Measurements from ENCODE around the gene EDN1.

Gene EDN1

DNA sequence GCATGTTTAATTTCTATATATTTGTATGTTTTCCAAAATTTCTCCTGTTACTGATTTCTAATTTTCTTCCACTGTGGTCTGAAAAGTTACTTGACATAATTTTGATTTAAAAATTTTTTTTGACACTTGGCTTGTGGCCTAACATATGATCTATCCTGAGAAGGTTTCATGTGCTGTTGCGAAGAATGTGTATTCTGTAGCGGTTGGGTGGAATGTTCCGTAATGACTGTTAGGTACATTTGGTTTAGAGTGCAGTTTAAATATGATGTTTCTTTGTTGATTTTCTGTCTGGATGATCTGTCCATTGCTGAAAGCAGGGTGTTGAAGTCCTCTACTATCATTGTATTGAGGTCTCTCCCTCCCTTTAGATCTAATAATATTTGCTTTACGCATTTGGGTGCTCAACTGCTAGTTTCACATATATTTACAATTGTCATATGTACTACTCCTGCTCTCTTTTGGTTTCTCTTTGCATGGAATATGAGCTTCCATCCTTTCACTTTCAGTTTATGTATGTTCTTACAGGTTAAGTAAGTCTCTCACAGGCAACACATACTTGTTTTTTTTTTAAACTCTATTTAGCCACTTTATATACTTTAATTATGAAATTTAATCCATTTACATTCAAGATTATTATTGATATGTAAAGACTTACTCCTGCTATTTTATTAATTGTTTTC lies 19.5 kb upstream of the EDN1 start:
- no peak for DNase-seq

DNA sequence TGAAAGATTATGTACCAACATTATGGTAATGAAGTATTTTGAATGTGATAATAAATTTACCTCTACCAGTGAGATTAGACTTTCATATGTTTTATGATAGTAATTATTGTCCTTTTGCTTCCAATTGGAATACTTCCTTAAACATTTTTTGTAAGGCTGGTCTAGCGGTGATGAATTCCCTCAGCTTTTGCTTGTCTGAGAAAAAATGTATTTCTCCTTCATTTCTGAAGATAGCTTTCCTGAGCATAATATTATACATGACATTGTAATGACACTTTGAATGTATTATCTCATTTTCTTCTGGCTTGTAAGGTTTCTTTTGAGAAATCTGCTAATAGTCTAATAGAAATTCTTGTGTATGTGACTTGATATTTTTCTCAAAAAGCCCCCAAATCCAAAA lies 18.6 kb upstream of the EDN1 start:
- no peak for DNase-seq

DNA sequence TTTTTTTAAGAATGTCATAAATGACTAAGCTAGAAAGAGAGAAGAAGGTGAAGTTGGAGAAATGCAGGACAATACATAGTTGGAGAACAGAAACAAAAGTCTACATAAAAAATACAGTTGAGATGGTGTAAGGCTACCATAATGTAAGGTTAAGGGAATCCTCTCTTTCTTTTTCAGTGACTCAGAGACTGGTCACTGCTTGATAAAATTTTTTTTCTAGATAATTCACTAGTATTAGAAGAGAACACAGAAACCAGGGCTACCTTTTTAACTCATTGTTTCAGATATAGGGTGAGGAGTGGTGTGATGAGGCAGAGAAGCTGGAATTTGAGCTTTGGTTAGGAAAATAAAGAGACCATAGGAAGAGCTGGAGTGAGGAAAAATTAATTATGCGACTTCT lies 18.2 kb upstream of the EDN1 start:
- no peak for DNase-seq

DNA sequence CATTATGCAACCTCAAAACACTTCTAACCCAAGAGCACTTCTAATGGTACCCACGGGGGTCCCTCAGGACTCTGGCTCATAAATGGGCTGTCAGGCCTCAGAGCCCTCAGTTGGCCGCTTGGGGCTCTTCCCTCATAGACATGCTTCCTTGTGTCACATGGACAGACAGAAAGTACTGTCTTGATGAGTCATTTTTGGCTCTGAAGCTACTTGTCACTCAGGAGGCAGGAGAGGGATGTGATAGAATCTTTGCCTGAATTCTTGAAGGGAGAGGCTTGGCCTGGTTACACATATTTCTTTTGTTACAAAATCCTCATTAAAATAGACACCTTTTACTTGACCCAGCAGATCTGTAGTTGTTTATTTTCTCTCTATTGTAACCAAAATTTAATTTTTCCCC lies 15.1 kb upstream of the EDN1 start:
- DNase-seq, result no peak

DNA sequence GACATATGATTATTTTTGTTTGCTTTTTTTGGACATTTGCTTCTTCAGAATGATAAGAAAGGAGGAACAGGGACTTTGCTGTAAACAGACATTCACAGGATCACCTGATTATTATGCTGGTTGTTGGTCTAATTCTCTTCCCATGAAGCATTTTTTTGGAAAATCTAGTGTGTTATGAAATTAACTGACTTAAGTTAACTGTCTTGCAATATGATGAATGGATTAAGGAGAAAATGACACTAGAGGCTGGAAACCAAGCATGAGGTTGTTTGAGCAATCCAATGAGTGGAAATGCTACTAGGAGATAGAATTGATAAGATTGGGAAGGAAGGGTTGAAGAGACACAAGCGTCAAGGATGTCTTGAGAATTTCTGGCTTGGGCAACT lies 13.2 kb upstream of the EDN1 start:
- no peak for DNase-seq

DNA sequence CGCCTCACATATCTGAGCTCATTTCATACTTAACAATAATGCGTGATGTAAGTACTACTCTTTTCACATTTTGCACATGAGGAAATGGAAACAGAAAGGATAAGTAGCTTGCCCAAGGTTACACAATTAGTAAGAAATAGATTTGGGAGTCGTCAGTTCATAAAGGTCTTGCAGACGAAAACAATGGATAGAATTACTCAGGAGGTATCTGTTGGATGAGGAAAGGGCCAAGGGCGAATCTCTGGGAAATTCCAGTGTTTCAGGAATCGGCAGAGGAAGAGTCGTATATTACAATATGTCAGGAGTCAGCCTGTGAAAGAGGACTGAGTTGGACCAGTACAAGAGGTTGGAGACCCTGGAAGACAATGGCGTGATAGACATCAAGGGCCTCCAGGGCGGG lies 12.8 kb upstream of the EDN1 start:
- DNase-seq, result no peak

DNA sequence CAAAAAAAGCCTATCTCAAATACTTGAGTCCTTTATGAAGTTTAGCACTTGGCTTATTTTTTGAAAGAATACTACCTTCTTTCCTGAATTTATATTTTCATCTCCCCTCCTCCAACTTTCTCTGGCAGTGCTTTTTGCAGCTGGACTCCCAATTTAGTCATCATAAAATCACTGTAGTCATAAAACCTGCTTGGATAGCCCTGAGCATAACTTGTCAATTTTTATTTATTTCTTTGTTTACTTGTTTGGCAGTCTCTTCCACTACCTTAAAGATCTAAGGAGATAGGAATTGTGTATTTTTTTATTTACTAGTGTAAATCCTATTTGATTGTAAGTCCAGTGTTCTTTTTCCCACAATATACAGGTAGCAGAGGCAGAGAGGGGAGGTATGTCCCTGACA lies 11.2 kb upstream of the EDN1 start:
- DNase-seq, result no peak

DNA sequence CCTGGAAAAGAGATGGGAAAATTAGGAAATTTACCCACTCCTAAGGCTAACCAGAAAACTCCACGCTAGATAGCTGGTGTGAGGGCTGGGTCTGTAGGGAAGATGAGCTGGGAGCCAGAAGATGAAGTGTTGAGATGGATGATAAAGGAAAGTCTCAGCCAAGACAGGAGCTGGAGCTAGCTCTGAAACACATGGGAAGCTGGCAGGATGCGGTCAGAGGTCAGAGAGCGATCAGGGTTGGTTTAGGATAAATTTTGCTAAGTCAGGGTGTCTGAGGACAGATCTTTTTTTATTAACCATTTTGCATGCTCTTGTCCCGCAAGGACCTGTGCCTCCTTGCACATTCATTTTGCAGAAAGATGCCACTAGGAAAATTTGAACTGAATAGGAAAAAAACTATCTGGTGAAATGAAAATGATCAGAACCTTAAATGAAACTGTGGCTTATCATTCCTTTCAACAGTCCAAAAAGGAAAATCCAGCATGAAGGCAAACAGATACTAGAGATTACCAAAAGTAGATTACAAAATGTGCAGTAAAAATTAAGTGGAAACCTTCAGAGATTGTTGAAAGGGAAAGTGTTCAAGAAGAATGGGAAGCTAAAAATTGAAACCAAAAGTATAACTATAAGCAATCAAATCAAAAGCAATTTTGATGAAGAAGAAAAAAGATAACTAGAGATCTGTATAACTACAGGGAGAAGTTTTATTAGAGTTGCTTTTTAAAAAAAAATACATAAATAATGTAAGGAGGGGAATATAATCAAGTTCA lies 10.7 kb upstream of the EDN1 start:
- DNase-seq, result no peak

DNA sequence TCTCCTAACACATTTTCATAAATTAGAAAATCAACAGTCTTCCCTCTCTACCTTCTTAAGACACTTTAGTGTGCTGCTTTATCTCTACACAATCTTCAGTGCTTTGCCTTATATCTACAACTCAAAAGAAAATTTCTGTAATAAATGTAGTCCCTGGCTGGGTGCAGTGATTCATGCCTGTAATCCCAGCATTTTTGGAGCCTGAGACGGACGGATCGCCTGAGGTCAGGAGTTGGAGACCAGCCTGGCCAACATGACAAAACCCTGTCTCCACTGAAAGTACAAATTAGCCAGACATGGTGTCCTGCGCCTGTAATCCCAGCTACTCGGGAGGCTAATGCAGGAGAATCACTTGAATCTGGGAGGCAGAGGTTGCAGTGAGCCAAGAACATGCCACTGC lies 9.7 kb upstream of the EDN1 start:
- DNase-seq, result no peak

DNA sequence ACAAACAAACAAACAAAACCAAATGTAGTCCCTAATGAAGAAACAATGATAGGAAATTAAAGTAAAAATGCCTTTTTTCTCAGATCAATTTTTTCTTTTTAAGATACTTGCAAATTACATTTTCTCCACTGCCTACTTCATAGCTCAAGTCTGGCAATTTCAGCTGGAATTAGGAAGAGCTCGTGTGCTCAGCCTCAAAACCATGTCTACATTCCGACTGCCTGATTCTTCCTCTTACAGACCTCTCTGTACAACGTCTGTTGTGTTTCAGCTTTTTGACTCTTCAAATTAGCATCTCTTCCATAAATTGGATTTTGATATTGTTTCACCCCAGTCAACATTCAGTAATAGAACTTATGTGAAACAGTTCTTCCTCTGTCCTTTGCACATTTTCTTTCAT lies 9.3 kb upstream of the EDN1 start:
- DNase-seq, result no peak

DNA sequence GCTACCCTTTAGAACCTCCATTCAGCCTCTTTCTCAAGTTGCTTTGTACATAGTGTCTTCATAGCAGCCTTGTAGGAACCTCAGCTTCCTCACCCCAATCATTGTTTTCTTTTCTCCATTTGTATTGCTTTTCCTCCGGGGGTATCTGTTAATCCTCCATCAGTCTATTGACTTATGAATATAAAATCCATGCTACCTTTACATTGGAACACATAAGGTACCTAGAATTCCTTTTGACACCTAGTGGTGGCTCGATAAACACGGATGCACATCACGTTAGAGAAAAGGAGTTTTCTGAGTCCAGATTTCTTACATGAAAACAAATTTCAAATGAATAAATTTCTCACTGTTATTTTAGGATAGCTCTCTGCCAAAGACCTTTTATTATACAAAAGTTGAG lies 6.3 kb upstream of the EDN1 start:
- DNase-seq, result no peak

DNA sequence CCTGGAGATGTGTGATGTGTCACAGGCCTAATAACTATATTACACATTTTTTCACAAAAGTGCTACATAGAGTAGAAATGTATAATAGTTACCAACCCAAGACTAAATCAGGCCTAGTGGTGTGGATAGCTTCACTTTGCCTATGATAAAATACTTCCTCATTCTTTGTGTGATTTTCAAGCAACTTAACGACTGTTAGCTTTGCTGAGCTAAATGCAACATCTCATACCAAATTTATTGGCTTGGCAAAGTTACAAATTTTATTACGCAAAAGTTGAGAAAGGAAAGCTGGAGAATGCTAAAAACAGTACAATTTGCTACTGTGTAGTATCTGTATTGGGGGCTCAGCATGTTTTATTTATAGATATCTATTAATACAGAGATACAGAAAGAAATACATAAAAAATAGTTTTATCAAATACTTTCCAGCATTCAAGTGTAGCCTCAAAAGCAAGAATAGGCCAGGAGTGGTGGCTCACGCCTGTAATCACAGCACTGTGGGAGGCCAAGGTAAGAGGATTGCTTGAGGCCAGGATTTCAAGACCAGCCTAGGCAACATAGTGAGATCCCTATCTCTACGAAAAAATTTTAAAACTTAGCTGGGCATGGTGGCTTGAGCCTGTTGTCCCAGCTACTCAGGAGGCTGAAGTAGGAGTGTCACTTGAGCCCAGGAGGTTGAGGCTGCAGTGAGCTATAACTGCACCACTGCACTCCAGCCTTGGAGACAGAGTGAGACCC lies 3.6 kb upstream of the EDN1 start:
- no peak for DNase-seq

DNA sequence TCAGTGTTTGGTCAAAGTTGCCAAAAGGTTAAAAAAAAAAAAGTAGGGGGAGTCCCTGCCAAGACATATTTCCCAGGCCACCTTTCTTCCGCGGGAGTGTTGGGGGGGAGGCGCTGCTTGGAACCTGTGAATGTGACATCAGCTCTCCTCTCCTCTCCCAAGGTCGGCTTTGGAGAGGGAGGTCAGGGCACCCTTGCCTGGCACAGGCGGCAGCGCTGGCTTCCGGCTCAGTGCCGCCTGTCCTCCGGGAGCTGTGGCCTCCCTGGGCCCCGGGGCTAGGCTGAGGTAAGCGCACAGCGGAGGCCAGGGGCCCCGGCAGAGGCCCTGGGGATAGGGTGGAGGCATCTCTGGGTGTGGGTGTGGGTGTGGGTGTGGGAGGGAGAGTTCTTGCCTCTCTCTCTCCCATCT lies 1.9 kb upstream of the EDN1 start:
- DNase-seq, result no peak

DNA sequence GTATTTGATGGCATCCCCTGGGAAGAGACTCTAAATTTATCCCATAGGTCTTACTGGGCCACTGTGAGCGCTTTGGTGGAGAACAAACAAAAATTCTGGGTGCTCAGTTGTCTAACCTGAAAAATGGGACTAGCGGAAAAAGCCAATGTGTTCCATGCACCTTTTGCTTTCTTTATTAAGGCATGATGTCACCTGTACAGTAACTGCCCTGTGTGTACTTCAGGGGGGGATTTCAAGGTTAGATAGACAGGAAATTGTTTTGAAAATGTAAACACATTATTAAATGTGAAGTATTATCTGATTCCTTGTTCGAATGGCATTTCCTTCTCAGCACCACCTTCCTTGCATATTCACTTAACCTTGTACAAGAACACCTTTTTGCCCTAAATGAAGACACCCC lies 1.2 kb upstream of the EDN1 start:
- no peak for DNase-seq

DNA sequence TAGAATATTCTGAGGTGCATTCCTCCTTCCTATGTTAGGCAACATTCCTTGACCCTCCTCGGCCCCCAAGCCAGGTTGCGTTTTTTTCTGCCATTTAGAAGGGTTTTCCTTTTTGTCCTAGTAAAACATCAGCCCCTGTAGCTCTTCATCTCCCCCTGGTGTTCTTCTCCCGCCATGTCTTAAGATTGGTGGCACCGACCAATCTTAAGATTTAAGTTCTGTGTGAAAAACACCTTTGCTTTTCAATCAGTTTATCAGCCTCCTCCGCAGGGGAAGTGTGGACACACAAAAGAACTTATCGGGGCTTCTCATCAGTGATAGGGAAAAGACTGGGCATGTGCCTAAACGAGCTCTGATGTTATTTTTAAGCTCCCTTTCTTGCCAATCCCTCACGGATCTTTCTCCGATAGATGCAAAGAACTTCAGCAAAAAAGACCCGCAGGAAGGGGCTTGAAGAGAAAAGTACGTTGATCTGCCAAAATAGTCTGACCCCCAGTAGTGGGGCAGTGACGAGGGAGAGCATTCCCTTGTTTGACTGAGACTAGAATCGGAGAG lies 719 bp upstream of the EDN1 start:
- DNase-seq, result peak; percentile 3 to 50

DNA sequence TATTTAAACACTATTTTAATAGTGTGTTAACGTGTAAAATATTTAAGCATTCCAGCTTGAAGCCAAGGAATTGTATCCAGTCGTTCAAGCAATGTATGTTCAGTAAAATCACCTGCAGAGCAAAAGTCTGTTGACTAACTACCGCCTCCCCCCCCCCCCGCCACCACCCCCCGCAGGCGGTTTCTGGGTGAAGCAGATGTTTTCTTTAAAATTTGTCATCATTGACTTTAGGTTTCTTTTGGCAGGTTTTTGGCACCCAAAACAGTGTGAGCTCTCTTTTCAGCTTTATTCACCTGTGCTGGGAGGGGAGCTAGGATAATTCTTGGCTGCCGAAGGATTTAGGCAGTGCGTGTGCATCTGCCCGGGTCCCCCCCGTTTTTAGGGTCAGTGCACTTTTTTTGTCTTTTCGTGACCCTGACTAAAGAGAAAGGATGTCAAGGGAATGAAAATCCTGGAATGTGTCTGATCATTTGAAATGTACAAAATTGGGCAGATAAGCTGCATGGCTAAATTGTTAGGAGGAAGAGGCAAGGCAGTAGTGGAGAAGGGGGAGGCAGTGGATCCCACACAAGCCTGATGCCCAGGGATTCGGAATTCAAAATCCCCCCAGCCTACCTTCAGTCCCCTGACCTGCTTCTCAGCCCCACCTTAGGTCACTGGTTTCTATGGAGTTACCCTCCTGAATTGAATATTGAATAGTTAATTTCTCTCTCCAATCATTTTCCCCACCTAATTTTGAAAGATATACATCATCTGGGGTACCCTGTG lies 1.1 kb downstream of the EDN1 start:
- no peak for DNase-seq

DNA sequence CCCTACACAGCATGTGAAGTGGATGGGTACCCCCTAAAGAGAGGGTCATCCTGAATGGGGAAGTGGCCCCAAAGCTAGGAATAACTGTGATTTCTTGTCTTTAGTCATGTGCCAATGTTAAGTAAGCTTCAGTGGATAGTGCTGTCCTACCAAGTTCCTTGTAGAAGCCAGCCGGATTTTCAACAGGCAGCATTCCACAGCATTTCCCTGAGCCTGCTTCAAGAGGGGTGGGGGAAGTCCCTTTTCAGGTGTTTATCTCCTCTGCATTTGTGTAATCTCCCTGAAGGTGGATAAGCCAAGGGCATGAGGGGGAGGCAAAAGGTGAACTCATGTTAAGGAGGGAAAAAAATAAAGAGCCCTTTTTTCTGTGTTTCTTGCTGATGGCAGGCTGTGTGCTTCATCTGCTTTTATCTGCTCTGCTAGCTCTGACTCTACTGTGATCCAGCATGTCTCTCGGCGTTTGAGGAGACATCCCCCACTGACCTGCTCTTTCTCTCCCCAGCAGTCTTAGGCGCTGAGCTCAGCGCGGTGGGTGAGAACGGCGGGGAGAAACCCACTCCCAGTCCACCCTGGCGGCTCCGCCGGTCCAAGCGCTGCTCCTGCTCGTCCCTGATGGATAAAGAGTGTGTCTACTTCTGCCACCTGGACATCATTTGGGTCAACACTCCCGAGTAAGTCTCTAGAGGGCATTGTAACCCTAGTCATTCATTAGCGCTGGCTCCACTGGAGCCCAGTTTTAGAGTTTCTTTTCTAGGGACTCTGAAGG lies 1.9 kb downstream of the EDN1 start:
- DNase-seq, result no peak

DNA sequence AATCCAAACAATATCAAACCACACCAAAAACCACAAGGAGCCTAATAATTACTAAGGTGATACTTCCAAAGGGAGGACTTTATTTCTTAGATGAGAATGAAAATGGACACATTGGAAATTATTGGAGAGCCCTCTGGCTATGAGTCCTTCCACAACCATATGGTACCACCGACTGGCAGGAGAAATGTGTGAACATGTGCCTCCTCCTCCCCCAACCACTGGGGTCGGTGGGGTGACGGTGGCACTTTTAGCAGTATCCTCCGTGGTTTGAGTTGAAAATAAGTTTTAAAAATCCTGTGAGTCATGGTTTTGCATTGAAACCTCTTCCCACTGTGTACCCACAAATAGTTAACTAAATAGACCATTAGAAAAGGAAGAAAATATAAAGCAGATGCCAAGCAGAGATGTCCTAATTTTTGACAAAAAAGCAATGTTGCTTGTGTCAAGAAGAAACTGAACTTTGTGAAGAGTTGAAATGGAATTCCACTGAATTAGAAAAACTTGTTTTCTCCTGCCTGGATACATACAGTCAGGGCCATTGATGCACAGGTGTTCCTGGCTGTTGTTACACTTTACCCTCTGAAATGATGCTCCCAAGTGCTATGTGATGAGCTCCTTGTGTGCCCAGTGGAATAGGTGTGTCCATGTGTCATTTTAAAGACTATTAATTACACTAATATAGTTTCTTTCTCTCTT lies 3.2 kb downstream of the EDN1 start:
- DNase-seq, result no peak

DNA sequence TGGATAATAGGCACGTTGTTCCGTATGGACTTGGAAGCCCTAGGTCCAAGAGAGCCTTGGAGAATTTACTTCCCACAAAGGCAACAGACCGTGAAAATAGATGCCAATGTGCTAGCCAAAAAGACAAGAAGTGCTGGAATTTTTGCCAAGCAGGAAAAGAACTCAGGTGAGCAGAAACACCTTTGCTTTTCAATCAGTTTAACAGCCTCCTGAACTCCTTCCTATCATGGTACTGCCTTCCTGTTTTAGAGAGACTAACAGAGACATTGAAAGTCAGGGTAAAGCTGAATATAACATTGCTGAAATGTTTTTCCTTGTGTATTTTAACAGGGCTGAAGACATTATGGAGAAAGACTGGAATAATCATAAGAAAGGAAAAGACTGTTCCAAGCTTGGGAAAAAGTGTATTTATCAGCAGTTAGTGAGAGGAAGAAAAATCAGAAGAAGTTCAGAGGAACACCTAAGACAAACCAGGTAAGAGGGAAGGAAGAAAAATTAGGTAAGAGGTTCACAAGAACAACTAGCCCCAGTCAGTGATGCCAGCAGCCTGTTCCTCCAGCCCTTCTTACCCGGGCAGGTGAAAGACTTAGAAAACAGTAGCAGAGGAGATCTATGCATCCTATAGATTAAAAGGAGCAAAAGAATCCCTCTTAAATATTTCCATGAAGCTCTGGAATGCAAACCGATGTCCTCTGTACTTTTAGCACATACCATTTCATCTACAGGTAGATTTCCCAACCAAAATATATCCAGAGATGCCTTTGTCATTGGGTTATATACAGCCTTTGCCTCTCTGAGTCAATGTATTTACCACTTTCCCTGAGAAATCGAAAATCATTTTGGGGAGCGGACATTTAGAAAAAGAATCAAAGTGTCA lies 4.0 kb downstream of the EDN1 start:
- no peak for DNase-seq

DNA sequence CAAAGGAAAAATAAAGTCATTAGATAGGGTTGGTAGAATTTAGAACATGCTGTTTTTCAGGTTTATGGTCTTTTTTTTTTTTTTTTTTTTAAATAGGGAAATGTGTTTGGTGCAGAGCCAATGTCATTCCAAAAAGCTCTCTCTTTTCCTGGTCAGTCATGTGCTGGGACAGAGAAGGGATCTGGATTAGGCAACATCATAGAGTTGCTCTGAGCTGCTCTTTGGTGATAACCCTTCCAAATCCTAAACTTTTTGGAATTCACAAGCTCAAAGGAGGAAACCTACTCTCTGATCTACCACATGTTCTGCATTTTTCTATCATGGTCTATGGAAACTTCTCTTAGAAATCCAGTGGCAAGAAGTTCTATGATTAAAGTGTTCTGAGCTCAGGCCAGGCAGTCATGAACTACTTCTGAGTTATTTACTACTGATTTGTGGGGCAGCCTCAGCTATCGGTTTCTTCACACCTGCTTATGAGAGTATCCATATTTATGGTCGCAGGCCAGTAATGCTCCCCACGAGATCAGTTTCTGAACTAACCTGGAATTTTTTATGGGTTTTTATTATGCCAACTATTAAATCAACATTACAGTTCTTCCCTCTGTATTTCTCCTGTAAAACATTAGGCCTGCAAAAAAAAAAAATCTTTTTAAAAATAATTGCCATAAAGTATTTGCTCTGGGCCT lies 4.8 kb downstream of the EDN1 start:
- no peak for DNase-seq
